ENCODE measurements around the gene SV2A.

DNA sequence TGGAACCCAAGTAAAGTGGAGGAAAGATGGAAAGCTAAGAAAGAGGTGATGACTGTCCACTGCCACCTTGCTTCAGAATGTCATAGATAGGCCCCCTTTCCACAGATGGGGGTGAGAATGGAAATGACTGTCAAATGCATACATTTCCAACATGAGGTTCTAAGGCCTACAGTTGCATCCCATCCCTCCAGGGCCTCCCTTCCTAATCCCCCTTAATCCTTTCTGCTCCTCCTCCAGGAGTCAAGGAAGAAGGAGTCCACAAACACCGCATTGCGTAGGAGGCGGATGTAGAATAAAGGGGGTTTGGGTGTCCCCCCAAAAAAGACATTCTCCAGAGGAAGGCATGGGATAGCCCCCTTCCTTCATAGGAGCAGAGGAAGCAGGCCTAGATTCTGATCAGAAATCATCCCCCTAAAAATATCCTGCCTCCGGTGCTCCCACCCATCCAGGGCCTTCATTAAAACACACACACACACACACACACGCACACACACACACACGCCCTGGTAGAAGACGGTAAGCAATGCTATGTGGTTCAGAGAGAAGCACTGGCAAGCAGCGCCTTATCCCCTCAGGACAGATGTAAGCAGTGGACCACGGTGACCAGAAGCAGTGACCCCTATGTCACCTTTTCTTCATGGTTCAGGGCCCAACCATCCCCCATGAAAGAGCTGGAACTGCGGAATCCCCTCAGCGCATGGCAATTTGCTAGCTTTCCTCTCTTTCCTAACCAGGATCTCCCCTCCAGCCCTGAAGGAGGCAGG, 2.0 kb downstream of the SV2A start:
- no peak for TF ChIP-seq TCF7L2 (IDR thresholded peaks at IDR 0.05; ENCODE audit: low read depth, low read length)
- TF ChIP-seq POLR2AphosphoS5 (IDR thresholded peaks at IDR 0.05; ENCODE audit: low read depth, low read length), result no peak
- TF ChIP-seq, protein P1, sequence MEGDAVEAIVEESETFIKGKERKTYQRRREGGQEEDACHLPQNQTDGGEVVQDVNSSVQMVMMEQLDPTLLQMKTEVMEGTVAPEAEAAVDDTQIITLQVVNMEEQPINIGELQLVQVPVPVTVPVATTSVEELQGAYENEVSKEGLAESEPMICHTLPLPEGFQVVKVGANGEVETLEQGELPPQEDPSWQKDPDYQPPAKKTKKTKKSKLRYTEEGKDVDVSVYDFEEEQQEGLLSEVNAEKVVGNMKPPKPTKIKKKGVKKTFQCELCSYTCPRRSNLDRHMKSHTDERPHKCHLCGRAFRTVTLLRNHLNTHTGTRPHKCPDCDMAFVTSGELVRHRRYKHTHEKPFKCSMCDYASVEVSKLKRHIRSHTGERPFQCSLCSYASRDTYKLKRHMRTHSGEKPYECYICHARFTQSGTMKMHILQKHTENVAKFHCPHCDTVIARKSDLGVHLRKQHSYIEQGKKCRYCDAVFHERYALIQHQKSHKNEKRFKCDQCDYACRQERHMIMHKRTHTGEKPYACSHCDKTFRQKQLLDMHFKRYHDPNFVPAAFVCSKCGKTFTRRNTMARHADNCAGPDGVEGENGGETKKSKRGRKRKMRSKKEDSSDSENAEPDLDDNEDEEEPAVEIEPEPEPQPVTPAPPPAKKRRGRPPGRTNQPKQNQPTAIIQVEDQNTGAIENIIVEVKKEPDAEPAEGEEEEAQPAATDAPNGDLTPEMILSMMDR (IDR thresholded peaks at IDR 0.05), result no peak
- TF ChIP-seq, protein P2, sequence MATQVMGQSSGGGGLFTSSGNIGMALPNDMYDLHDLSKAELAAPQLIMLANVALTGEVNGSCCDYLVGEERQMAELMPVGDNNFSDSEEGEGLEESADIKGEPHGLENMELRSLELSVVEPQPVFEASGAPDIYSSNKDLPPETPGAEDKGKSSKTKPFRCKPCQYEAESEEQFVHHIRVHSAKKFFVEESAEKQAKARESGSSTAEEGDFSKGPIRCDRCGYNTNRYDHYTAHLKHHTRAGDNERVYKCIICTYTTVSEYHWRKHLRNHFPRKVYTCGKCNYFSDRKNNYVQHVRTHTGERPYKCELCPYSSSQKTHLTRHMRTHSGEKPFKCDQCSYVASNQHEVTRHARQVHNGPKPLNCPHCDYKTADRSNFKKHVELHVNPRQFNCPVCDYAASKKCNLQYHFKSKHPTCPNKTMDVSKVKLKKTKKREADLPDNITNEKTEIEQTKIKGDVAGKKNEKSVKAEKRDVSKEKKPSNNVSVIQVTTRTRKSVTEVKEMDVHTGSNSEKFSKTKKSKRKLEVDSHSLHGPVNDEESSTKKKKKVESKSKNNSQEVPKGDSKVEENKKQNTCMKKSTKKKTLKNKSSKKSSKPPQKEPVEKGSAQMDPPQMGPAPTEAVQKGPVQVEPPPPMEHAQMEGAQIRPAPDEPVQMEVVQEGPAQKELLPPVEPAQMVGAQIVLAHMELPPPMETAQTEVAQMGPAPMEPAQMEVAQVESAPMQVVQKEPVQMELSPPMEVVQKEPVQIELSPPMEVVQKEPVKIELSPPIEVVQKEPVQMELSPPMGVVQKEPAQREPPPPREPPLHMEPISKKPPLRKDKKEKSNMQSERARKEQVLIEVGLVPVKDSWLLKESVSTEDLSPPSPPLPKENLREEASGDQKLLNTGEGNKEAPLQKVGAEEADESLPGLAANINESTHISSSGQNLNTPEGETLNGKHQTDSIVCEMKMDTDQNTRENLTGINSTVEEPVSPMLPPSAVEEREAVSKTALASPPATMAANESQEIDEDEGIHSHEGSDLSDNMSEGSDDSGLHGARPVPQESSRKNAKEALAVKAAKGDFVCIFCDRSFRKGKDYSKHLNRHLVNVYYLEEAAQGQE (IDR thresholded peaks at IDR 0.05; ENCODE audit: insufficient read depth in 1 of 2, low read depth in 2 of 2, low read length in 1 of 2), result no peak

Data from Panc1 (cell line).